Eye (tissue), 1 donor: ENCODE measurements around the gene IQCN.
"Not testable (repeated sequence)": the region's sequence is repeated elsewhere in the genome, so short reads cannot be mapped to it uniquely, and the experiment has no call there.

Experiments used
- DNase-seq: peaks from one replicate; pipeline ENCODE4 v3.0.0-alpha.2; 2015

IQCN gene

GRCh38 chr19:18229474-18229873, 44.8 kb downstream of the IQCN start:
- no peak for DNase-seq

DNA sequence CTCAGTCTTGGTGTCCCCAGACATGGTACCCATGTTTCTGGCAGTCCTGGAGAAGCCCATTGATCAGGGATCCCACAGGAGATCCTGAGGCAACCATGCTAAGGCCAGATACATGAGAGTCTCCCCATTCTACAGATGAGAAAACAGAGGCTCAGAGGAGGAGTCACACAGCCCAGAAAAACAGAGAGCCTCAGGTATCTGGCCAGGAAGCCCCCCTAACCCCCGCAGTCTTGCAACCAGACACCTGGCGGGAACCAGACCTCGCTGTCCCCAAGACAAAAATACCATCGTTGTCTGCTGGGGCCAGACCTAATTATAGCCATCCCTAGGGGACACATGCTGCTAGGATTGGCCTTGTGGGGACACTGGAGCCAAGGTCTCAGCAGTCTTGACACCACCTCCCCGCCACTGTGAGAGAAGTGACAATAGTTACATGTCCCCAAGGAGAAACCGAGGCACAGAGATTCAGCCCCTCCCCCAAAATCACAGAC, 46.4 kb downstream of the IQCN start:
- DNase-seq, result no peak

- DNase-seq, result no peak
Measured at GRCh38 chr19:18226956-18227780, 47.1 kb downstream of the IQCN start.

- DNase-seq, result peak; percentile 44
Measured at GRCh38 chr19:18225702-18226468, 48.4 kb downstream of the IQCN start, which contains the start of gene PDE4C. PDE4C (minus strand) TSS chr19:18226438; CDS start chr19:18226415, 23 bp downstream.

DNA sequence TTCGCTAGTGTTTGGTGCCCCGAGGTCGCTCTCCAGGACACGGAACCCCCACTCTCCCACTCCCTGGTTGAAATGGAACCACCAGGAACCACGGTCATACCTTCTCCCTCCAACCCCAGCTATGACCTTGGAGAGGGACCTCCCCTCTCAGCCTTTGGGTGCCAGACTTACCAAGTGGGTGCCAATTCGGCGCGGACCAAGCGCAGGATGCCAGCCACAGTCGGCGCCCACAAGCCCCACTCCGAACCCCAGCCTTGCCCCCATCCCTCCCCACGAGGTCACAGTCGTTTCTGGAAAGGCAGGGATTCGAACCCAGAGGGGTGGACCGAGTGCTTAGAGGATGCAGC, 48.9 kb downstream of the IQCN start:
- no peak for DNase-seq

DNA sequence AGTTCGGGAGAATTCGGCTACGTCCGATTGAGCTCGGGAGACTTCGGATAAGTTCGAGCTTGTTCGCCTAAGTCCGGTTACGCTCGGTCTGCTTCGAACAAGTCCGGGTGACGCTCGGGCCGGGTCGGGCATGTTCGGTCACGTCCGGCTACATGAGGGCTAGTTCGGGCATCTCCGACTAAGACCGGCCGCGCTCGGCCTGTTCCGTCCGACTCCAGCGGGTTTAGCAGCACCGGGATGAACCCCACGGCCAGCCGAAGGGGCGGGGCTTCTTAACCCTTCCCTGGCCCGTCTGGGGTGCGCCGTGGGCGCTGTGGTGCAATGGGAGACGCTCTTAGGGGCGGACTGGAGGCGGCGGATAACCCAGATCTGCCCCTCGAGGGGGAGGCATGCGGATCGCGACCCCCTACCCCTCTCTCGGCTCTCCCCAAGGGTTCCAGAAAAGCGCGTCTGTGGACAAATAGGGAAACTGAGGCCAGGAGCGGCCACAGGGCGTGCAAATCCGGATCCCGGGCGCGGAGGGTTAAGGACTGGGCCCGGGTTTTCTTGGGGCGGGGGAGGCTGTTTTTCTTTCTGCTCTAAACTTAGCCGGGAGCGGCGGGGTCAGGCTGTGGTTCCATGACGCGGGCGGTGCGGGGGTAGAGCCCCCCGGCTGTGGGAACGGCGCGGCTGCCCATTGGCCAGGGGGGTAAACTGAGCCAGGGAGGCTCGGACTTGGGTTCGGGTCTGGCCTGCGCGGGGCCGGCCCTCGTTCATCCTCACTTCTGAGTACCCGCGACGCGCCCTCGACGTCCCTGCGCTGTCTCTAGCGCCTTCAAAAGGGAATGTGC, 49.5 kb downstream of the IQCN start:
- DNase-seq, result peak; percentile 99

- peak; percentile 42 for DNase-seq
Measured at GRCh38 chr19:18223860-18224524, 50.3 kb downstream of the IQCN start.

DNA sequence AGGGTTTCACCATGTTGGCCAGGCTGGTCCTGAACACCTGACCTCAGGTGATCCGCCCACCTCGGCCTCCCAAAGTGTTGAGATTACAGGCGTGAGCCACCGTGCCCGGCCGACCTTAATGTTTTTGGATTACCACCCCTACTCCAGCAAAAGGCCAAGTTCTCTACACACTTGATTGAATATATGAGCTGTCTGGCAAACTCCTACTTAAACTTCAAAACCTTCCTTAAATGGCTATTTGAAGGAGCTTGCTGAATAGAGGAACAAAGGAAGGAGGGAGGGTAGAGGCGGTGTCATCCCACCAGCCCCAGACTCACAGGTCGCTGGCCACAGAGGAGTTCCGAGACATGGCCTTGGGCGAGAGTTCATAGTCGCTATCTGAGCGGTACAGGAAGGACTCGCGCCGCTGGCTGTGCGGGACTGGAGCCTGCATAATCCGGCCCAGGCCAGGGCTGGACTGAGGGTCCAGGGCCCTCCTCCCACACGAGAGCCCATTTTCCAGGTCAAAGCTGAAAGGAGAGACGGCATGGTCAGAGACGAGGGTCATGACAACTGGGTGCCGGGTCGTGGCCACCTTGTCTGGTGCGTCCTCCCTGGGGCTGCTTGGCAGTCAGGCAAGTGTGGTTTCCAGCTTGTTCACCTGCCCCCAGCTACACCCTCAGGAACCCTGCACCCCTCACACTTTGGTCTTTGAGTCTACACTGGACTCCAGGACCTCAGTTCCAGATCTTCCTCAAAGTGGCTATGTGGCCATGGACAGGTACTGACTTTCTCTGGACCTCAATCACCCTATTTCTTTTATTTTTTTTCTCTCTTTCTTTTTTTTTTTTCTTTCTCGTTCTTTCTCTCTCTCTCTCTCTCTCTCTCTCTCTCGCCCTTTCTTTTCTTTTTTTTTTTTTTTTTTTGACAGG, 52.2 kb downstream of the IQCN start:
- DNase-seq, result no peak

- DNase-seq, result no peak
Measured at GRCh38 chr19:18220632-18221275, 53.5 kb downstream of the IQCN start.

GRCh38 chr19:18219911-18220631, 54.2 kb downstream of the IQCN start:
- DNase-seq, result no peak

- no peak for DNase-seq
Measured at GRCh38 chr19:18218600-18218999, 55.7 kb downstream of the IQCN start.

DNA sequence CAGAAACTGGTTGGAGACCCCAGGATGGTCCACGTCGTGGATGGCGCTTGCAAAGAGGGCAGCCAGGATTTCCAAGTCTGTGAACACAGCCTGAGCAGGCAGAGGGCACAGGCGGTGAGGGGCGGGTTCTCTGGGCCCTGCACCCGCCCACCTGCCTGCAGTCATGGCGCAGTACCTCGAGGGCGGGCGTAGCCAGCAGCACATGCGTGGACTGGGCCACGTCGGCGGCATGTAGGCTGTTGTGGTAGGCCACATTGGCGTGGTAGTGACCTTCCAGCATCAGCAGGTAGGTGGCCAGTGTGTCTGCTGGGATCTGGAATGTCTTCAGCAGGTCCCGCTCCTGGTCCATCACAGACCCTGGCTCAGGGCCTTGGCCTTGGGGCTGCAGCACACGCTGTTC, 56.1 kb downstream of the IQCN start:
- no peak for DNase-seq

- DNase-seq, result no peak
Measured at GRCh38 chr19:18216789-18217188, 57.5 kb downstream of the IQCN start.

DNA sequence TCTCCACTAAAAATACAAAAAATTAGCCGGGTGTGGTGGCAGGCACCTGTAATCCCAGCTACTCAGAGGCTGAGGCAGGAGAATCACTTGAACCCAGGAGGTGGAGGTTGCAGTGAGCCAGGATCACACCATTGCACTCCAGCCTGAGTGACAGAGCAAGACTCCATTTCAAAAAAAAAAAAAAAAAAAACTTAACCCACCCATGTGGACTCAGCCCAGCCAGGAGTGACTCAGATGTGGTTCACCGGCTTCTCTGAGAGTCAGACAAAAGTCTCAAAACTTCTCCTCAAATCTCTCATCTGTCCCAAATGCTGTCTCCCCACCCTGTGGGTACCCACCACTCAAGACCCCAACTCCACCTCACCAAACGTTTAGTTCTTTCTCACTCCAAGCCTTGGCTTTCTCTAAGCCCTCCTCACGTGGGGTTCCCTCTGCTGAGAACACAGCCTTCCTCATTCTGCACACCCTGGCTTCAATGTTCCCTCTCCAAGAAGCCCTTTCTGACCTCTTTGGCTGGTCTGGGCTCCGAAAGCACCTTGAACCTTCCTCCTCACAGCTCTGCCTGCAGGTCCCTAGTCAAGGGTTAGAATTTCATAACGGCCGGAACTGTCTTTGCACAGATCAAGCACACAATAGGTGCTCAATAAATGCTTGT, 59.3 kb downstream of the IQCN start:
- DNase-seq, result no peak

DNA sequence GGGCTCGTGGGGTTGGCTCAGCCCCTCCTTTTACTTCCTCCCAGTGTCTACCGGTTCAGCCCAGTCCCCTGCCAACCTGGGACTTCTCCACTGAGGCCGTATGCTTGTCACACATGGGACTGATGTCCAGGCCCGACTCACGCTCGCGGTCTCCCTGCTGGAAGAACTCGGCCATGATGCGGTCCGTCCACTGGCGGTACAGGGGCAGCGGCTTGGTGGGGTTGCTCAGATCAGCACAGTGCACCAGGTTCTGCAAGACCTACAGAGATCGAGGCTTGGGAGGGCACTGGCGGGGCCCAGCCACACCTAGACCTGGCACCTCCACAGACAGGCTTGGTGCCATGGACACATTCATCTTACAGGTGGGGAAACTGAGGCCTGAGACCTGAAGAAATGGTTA, 62.6 kb downstream of the IQCN start:
- DNase-seq, result no peak

GRCh38 chr19:18209912-18210311, 64.3 kb downstream of the IQCN start:
- DNase-seq, result not testable (repeated sequence)

- DNase-seq, result peak; percentile 37
Measured at GRCh38 chr19:18208098-18208951, 65.9 kb downstream of the IQCN start.
